Breast epithelium (tissue), 3 donors: ENCODE measurements around the gene TPI1.

Experiments used
- POLR2A ChIP-seq: fragments of 450-650 bp; IDR thresholded peaks from one replicate; pipeline ENCODE4 v1.6.1; 2016; ENCODE audit warnings: antibody characterized with exemption, mild to moderate bottlenecking, moderate library complexity
- TF ChIP-seq, protein P1 (sequence below), 3 donors: fragments of 450-650 bp; IDR thresholded peaks; one replicate each; pipeline ENCODE4 v1.5.1; 2016 to 2017; ENCODE audit warnings: antibody characterized with exemption in 3 of 3, mild to moderate bottlenecking in 3 of 3, moderate library complexity in 3 of 3

DNA sequence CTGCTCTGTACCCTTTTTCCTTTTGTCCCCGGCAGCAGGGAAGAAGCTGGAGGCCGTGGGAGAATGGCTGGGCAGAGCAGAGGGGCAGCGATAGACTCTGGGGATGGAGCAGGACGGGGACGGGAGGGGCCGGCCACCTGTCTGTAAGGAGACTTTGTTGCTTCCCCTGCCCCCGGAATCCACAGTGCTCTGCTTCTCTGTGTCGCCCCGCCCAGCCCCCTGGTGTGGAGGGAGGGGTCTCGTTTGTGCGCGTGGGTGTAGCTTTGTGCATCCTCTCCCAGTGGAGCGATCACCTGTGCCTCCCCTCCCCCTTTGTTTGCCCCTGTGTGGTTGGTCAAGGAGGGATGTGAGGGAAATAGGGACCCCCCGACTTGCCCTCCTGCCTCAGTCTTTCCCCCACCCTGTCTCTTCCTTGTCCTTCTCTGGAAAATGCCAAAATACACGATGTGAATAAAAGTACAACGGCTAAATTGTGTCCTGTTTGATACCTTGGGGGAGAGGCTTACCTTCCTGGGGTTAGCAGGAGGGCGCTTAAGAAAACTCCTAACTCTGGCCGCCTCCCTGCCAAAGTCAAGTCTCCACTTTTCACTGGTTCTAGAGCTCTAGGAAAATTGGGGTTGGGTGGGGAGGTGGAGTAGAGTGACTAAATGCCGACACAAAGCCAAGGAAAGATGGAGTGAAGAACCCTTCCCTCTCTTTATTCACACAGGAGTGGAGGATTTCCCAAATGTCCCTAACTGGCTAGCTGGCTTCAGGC is 990 bp upstream of the TPI1 start:
- TF ChIP-seq, protein P1, sequence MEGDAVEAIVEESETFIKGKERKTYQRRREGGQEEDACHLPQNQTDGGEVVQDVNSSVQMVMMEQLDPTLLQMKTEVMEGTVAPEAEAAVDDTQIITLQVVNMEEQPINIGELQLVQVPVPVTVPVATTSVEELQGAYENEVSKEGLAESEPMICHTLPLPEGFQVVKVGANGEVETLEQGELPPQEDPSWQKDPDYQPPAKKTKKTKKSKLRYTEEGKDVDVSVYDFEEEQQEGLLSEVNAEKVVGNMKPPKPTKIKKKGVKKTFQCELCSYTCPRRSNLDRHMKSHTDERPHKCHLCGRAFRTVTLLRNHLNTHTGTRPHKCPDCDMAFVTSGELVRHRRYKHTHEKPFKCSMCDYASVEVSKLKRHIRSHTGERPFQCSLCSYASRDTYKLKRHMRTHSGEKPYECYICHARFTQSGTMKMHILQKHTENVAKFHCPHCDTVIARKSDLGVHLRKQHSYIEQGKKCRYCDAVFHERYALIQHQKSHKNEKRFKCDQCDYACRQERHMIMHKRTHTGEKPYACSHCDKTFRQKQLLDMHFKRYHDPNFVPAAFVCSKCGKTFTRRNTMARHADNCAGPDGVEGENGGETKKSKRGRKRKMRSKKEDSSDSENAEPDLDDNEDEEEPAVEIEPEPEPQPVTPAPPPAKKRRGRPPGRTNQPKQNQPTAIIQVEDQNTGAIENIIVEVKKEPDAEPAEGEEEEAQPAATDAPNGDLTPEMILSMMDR (IDR thresholded peaks at IDR 0.05): no peak
- no peak for TF ChIP-seq POLR2A
